Loucy (cell line): Measurements from ENCODE around the gene CISD2.

Experiments
- H2AFZ ChIP-seq: fragments of 200-600 bp; sonication (generic); 2 replicates; pipeline ENCODE4 v1.6.0; 2016; ENCODE audit warnings: antibody characterized with exemption, mild to moderate bottlenecking, low read length, moderate library complexity
- H3F3A ChIP-seq: fragments of 200-600 bp; 2 replicates; pipeline ENCODE4 v1.6.0; 2016; ENCODE audit warnings: antibody characterized with exemption, low read depth, mild to moderate bottlenecking
- H3K27me3 ChIP-seq: fragments of 200-600 bp; sonication (generic); 2 replicates; pipeline ENCODE4 v1.6.1; 2014; ENCODE audit warnings: low read length, mild to moderate bottlenecking; ENCODE audit not compliant: insufficient read depth, poor library complexity, severe bottlenecking
- H3K36me3 ChIP-seq: fragments of 200-600 bp; sonication (generic); 2 replicates; pipeline ENCODE4 v1.6.1; 2016; ENCODE audit warnings: low read length; ENCODE audit not compliant: insufficient read depth
- H3K4me1 ChIP-seq: fragments of 200-600 bp; sonication (generic); 2 replicates; pipeline ENCODE4 v1.5.1; 2014; ENCODE audit warnings: low read length, mild to moderate bottlenecking; ENCODE audit not compliant: insufficient read depth, poor library complexity, severe bottlenecking
- H3K4me2 ChIP-seq: fragments of 200-600 bp; sonication (generic); 2 replicates; pipeline ENCODE4 v1.6.0; 2014; ENCODE audit warnings: antibody characterized with exemption, low read length, low read depth, mild to moderate bottlenecking; ENCODE audit not compliant: poor library complexity, severe bottlenecking
- H3K4me3 ChIP-seq: fragments of 200-600 bp; sonication (generic); 2 replicates; pipeline ENCODE4 v1.5.1; 2014; ENCODE audit warnings: low read length, mild to moderate bottlenecking, mixed read lengths; ENCODE audit not compliant: poor library complexity, severe bottlenecking
- H3K79me2 ChIP-seq: fragments of 200-600 bp; sonication (generic); 2 replicates; pipeline ENCODE4 v1.6.1; 2014; ENCODE audit warnings: low read length; ENCODE audit not compliant: insufficient read depth
- H3K9ac ChIP-seq: fragments of 200-600 bp; sonication (generic); 2 replicates; pipeline ENCODE4 v1.6.0; 2014; ENCODE audit warnings: mild to moderate bottlenecking, low read depth, low read length, moderate library complexity; ENCODE audit not compliant: poor library complexity, severe bottlenecking
- H3K9me2 ChIP-seq: fragments of 200-600 bp; sonication (generic); replicated peaks from 2 replicates; pipeline ENCODE4 v1.6.1; 2016; ENCODE audit warnings: low read depth, low read length, mixed read lengths
- H3K9me3 ChIP-seq: fragments of 200-600 bp; sonication (generic); 2 replicates; pipeline ENCODE4 v1.6.1; 2014; ENCODE audit warnings: mild to moderate bottlenecking, antibody characterized with exemption, low read length, low read depth; ENCODE audit not compliant: insufficient read depth
- H4K20me1 ChIP-seq: fragments of 200-600 bp; sonication (generic); 2 replicates; pipeline ENCODE4 v1.6.0; 2014; ENCODE audit warnings: antibody characterized with exemption, low read length, mild to moderate bottlenecking; ENCODE audit not compliant: insufficient read depth, poor library complexity, severe bottlenecking
- CTCF ChIP-seq: fragments of 200-600 bp; sonication (generic); conservative IDR thresholded peaks from 2 replicates; pipeline ENCODE4 v1.5.1; 2014; ENCODE audit warnings: mild to moderate bottlenecking, antibody characterized with exemption, low read length
- EZH2phosphoT487 ChIP-seq: fragments of 200-600 bp; IDR thresholded peaks from 2 replicates; pipeline ENCODE4 v1.6.1; 2018; ENCODE audit warnings: antibody characterized with exemption, mild to moderate bottlenecking, moderate library complexity, borderline replicate concordance

Gene CISD2

GRCh38 chr4:102832105-102832504 lies 36.7 kb upstream of the CISD2 start:
- Histone ChIP-seq H3K4me1 (peaks cover 20% of the 10 kb centered on the region), H3F3A (peaks cover 2% of the 10 kb centered on the region; the same call in 1 of the 2 replicates), H3K4me2 (no peak overlapping the region), H3K4me3 (no peak overlapping the region), H3K9ac (no peak overlapping the region), H3K36me3 (no peaks in the 10 kb centered on the region), H2AFZ (no peak overlapping the region), H4K20me1 (no peaks in the 10 kb centered on the region), H3K9me3 (no peaks in the 10 kb centered on the region), H3K27me3 (peaks cover under 1% of the 10 kb centered on the region), H3K79me2 (peaks cover 19% of the 10 kb centered on the region), H3K9me2 (no peaks in the 10 kb centered on the region)
- TF ChIP-seq EZH2phosphoT487 (no peak), CTCF (no peak)

- no peak overlapping the region for H2AFZ ChIP-seq
- H3K4me3 ChIP-seq: no peak overlapping the region
- H3K9me3 ChIP-seq: no peaks in the 10 kb centered on the region
- H3K9me2 ChIP-seq: no peaks in the 10 kb centered on the region
- no peaks in the 10 kb centered on the region for H4K20me1 ChIP-seq
- H3K9ac ChIP-seq: no peak overlapping the region
- TF ChIP-seq EZH2phosphoT487 (no peak), CTCF (no peak)
- no peaks in the 10 kb centered on the region for H3K36me3 ChIP-seq
- no peaks in the 10 kb centered on the region for H3F3A ChIP-seq
- no peak overlapping the region for H3K4me2 ChIP-seq
- H3K79me2 ChIP-seq: peaks cover 18% of the 10 kb centered on the region
- no peaks in the 10 kb centered on the region for H3K27me3 ChIP-seq
- H3K4me1 ChIP-seq: peaks cover 20% of the 10 kb centered on the region
These were observed 36.1 kb upstream of the CISD2 start for GRCh38 chr4:102832667-102833066.

- H3K4me3 ChIP-seq: no peak overlapping the region
- no peaks in the 10 kb centered on the region for H3K27me3 ChIP-seq
- H3K9me3 ChIP-seq: no peaks in the 10 kb centered on the region
- no peaks in the 10 kb centered on the region for H4K20me1 ChIP-seq
- H2AFZ ChIP-seq: no peak overlapping the region
- no peak for TF ChIP-seq EZH2phosphoT487
- no peak for TF ChIP-seq CTCF
- H3K36me3 ChIP-seq: no peaks in the 10 kb centered on the region
- no peak overlapping the region for H3K9ac ChIP-seq
- H3K79me2 ChIP-seq: no peaks in the 10 kb centered on the region; the same call in none of the 2 replicates
- H3F3A ChIP-seq: no peaks in the 10 kb centered on the region
- no peak overlapping the region for H3K4me2 ChIP-seq
- H3K4me1 ChIP-seq: peaks cover 8% of the 10 kb centered on the region
- no peaks in the 10 kb centered on the region for H3K9me2 ChIP-seq
These were observed 32.2 kb upstream of the CISD2 start for GRCh38 chr4:102836596-102836995.
